Rectal smooth muscle tissue (tissue), 1 donor: ENCODE data around the gene HBE1.

Experiments
- H3K27ac ChIP-seq: one replicate; pipeline ENCODE4 v1.7.0; 2013; ENCODE audit warnings: low read depth, low read length, inconsistent platforms
- H3K27me3 ChIP-seq: one replicate; pipeline ENCODE4 v1.7.0; 2013; ENCODE audit warnings: low read length; ENCODE audit not compliant: control insufficient read depth, insufficient read depth
- H3K36me3 ChIP-seq: one replicate; pipeline ENCODE4 v1.7.0; 2013; ENCODE audit warnings: low read length; ENCODE audit not compliant: control insufficient read depth, insufficient read depth
- H3K4me1 ChIP-seq: one replicate; pipeline ENCODE4 v1.7.0; 2013; ENCODE audit warnings: low read length; ENCODE audit not compliant: control insufficient read depth, insufficient read depth
- H3K4me3 ChIP-seq: one replicate; pipeline ENCODE4 v1.7.0; 2013; ENCODE audit warnings: low read length
- H3K9ac ChIP-seq: one replicate; pipeline ENCODE4 v1.7.0; 2013; ENCODE audit warnings: low read length

The HBE1 gene

DNA sequence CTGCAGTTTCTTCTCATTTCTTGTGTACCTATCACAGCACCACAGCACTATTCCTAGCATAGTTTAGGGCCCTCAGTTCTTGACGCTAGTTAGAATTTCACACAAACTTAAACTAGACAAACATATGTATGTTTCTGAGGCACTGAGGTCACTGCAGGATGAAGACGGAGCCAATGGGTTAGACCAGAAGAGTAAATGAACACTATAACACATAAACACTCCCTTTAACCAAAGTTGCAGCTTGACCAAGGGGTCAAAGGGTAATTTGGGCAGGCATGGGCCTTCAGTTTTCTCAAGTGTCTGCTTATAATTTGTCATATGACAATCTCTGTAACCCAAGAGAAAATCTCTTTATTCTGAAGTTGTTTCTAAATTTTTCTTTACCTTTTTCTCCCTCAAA, 12.9 kb upstream of the HBE1 start:
- Histone ChIP-seq H3K9ac (no peak overlapping the region), H3K4me1 (no peaks in the 10 kb centered on the region), H3K27me3 (no peaks in the 10 kb centered on the region), H3K4me3 (no peak overlapping the region), H3K27ac (no peak overlapping the region), H3K36me3 (no peaks in the 10 kb centered on the region)

DNA sequence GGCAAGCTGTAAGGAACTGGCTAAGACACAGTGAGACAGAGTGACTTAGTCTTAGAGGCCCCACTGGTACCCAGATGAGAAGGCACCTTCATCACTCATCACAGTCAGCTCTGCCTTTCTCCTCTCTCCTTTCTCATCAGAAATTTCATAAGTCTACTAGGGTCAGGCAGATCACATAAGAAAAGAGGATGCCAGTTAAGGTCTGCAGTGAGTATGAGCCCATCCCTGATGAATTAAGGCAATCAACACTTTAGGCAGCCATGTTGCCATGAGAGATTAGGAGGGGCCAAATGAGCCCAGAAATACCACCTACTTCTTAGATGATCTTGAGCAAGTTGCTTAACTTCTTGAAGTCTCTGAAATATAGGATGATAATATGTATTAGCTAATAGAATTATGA, 11.9 kb upstream of the HBE1 start:
- H3K27ac ChIP-seq = no peak overlapping the region
- H3K27me3 ChIP-seq = no peaks in the 10 kb centered on the region
- H3K4me3 ChIP-seq = no peak overlapping the region
- no peak overlapping the region for H3K9ac ChIP-seq
- H3K36me3 ChIP-seq = no peaks in the 10 kb centered on the region
- H3K4me1 ChIP-seq = no peaks in the 10 kb centered on the region

DNA sequence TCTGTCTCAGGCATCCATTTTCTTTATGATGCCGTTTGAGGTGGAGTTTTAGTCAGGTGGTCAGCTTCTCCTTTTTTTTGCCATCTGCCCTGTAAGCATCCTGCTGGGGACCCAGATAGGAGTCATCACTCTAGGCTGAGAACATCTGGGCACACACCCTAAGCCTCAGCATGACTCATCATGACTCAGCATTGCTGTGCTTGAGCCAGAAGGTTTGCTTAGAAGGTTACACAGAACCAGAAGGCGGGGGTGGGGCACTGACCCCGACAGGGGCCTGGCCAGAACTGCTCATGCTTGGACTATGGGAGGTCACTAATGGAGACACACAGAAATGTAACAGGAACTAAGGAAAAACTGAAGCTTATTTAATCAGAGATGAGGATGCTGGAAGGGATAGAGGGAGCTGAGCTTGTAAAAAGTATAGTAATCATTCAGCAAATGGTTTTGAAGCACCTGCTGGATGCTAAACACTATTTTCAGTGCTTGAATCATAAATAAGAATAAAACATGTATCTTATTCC, 10.9 kb upstream of the HBE1 start:
- Histone ChIP-seq H3K4me3 (no peak overlapping the region), H3K9ac (no peak overlapping the region), H3K4me1 (no peaks in the 10 kb centered on the region), H3K27ac (no peak overlapping the region), H3K36me3 (no peaks in the 10 kb centered on the region), H3K27me3 (no peaks in the 10 kb centered on the region)

- no peaks in the 10 kb centered on the region for H3K27me3 ChIP-seq
These were observed 9.8 kb upstream of the HBE1 start for GRCh38 chr11:5279471-5280090.

GRCh38 chr11:5277807-5278382, 8.2 kb upstream of the HBE1 start:
- Histone ChIP-seq H3K4me1 (no peaks in the 10 kb centered on the region), H3K36me3 (no peaks in the 10 kb centered on the region), H3K27me3 (no peaks in the 10 kb centered on the region), H3K9ac (no peak overlapping the region), H3K4me3 (no peak overlapping the region), H3K27ac (no peak overlapping the region)

More at GRCh38 chr11:5279471-5280090, 9.8 kb upstream of the HBE1 start:
- H3K27ac ChIP-seq = no peak overlapping the region
- H3K4me3 ChIP-seq = no peak overlapping the region
- H3K4me1 ChIP-seq = no peaks in the 10 kb centered on the region
- H3K9ac ChIP-seq = no peak overlapping the region
- no peaks in the 10 kb centered on the region for H3K36me3 ChIP-seq

DNA sequence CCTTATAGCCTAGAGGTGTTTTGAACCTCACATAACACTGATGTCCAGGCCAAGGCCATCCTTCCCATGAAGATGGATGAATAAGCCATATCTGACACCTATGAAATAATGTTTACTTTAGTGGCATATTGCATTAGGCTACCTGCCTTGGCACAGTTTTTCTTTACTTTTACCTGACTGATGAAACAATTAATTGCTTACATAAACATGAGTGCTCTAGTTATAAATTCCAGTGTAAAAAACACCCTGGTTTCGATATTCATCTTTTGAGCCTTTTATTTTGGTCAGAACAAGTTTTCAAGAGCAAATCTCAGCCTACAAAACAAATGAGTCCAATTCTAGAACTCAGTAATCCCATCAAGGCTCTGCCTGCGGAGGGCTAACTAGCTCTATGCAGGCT, 7.0 kb upstream of the HBE1 start:
- no peak overlapping the region for H3K27ac ChIP-seq
- H3K4me3 ChIP-seq = no peak overlapping the region

DNA sequence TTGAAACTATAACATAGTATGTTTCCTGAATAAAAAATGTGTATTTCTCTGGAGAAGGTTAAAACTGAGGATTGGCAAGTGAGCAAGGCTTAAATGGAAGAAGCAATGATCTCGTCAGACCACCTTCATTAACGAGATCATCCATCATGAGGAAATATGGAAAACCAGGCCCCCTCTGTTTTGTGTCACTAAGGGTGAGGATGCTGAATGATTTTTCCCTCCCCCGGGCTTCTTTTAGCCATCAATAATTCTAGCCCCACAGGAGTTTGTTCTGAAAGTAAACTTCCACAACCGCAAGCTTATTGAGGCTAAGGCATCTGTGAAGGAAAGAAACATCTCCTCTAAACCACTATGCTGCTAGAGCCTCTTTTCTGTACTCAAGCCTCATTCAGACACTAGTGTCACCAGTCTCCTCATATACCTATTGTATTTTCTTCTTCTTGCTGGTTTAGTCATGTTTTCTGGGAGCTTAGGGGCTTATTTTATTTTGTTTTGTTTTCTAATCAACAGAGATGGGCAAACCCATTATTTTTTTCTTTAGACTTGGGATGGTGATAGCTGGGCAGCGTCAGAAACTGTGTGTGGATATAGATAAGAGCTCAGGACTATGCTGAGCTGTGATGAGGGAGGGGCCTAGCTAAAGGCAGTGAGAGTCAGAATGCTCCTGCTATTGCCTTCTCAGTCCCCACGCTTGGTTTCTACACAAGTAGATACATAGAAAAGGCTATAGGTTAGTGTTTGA, 5.8 kb upstream of the HBE1 start:
- no peak overlapping the region for H3K4me3 ChIP-seq
- no peak overlapping the region for H3K27ac ChIP-seq
- H3K9ac ChIP-seq = no peak overlapping the region

More for the DNA sequence above, 7.0 kb upstream of the HBE1 start:
- Histone ChIP-seq H3K4me1 (no peaks in the 10 kb centered on the region), H3K27me3 (no peaks in the 10 kb centered on the region), H3K9ac (no peak overlapping the region), H3K36me3 (no peaks in the 10 kb centered on the region)

GRCh38 chr11:5274395-5274794, 4.7 kb upstream of the HBE1 start:
- no peaks in the 10 kb centered on the region for H3K27me3 ChIP-seq

More for the DNA sequence above, 5.8 kb upstream of the HBE1 start:
- Histone ChIP-seq H3K4me1 (no peaks in the 10 kb centered on the region), H3K36me3 (no peaks in the 10 kb centered on the region), H3K27me3 (no peaks in the 10 kb centered on the region)

GRCh38 chr11:5272395-5273017, 2.8 kb upstream of the HBE1 start:
- no peak overlapping the region for H3K4me3 ChIP-seq
- H3K4me1 ChIP-seq = no peaks in the 10 kb centered on the region
- H3K9ac ChIP-seq = no peak overlapping the region
- no peak overlapping the region for H3K27ac ChIP-seq
- H3K27me3 ChIP-seq = no peaks in the 10 kb centered on the region
- no peaks in the 10 kb centered on the region for H3K36me3 ChIP-seq

More at GRCh38 chr11:5274395-5274794, 4.7 kb upstream of the HBE1 start:
- H3K9ac ChIP-seq = no peak overlapping the region
- H3K27ac ChIP-seq = no peak overlapping the region
- no peak overlapping the region for H3K4me3 ChIP-seq
- H3K4me1 ChIP-seq = no peaks in the 10 kb centered on the region
- no peaks in the 10 kb centered on the region for H3K36me3 ChIP-seq

DNA sequence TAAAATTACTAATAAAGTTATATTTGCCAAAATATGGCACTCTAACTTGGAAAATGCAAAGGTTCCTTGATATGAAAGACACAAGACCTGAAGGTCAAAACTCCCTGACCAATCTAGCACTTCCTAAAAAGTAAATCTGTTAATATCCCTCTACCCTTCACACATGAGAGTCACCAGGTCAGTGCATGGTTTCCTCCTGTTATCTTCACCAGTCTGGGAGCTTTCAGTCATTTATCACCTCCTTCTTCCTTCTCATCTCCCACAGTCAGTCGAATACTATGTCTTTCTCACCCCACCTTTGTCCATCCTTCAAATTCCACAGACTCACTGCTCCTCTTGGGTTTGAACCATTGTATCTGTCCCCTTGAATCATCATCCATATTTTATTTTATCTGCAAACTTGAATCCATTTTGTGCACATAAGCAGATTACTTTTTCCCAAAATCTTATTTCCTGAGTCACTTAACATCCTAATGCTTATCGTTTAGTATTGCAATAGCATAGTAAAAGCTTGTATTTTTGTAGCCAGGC, 2.6 kb downstream of the HBE1 start:
- no peaks in the 10 kb centered on the region for H3K4me1 ChIP-seq
- no peak overlapping the region for H3K4me3 ChIP-seq
- H3K36me3 ChIP-seq = no peaks in the 10 kb centered on the region
- no peak overlapping the region for H3K27ac ChIP-seq
- H3K27me3 ChIP-seq = no peaks in the 10 kb centered on the region
- H3K9ac ChIP-seq = no peak overlapping the region

DNA sequence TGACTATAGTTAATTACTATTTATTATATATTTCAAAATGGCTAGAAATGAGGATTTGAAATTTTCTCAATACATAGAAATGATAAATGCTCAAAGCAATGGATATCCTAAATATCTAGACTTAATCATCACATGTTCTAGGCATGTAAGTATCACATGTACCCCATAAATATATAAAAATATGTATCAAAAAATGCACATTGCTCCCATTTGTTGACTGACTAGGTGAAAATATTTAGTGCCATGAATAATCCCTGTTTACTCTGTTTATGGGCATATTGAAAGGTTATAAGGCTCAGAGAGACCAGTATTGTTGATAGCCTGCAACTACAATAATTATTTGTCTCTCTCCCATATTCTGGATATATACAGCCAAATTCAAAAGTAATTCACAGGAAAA, 3.1 kb downstream of the HBE1 start:
- Histone ChIP-seq H3K9ac (no peak overlapping the region), H3K4me3 (no peak overlapping the region), H3K36me3 (no peaks in the 10 kb centered on the region), H3K4me1 (no peaks in the 10 kb centered on the region), H3K27me3 (no peaks in the 10 kb centered on the region), H3K27ac (no peak overlapping the region)

- no peaks in the 10 kb centered on the region for H3K4me1 ChIP-seq
- no peak overlapping the region for H3K4me3 ChIP-seq
- no peaks in the 10 kb centered on the region for H3K36me3 ChIP-seq
- no peak overlapping the region for H3K9ac ChIP-seq
- H3K27ac ChIP-seq = no peak overlapping the region
- no peaks in the 10 kb centered on the region for H3K27me3 ChIP-seq
These were observed 3.9 kb downstream of the HBE1 start for GRCh38 chr11:5265832-5266231.
